ENCODE measurements around the gene SNRNP70.
"Not testable (repeated sequence)": the region's sequence is repeated elsewhere in the genome, so short reads cannot be mapped to it uniquely, and the experiment has no call there.

Gene SNRNP70

DNA sequence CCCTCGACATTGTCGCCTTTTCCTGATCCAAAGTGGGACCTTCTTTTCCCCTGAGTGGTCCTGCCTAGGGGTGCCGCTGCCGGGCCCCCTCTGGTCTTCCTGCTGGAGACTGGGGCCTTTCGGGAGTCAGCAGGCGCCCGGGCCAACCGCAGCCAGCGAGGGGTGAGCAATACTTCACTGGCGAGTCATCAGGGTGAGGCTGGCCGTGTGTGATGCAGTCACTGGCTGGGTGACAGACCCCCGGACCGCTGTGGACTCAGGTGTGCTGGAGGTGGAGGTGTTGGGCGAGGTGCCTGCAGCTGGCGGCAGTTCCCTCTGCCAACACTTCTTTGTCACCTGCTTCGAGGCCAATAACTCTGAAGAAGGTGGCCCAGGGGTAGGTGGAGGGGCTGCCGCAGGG, 43.1 kb upstream of the SNRNP70 start:
- H3K4me3 ChIP-seq (ENCODE audit: low read length) = no peak overlapping the region
- H3K79me2 ChIP-seq (ENCODE audit: low read length) = no peaks in the 10 kb centered on the region
- no peak for TF ChIP-seq EZH2phosphoT487 (IDR thresholded peaks at IDR 0.05; ENCODE audit: low read depth)
- TF ChIP-seq, protein P1, sequence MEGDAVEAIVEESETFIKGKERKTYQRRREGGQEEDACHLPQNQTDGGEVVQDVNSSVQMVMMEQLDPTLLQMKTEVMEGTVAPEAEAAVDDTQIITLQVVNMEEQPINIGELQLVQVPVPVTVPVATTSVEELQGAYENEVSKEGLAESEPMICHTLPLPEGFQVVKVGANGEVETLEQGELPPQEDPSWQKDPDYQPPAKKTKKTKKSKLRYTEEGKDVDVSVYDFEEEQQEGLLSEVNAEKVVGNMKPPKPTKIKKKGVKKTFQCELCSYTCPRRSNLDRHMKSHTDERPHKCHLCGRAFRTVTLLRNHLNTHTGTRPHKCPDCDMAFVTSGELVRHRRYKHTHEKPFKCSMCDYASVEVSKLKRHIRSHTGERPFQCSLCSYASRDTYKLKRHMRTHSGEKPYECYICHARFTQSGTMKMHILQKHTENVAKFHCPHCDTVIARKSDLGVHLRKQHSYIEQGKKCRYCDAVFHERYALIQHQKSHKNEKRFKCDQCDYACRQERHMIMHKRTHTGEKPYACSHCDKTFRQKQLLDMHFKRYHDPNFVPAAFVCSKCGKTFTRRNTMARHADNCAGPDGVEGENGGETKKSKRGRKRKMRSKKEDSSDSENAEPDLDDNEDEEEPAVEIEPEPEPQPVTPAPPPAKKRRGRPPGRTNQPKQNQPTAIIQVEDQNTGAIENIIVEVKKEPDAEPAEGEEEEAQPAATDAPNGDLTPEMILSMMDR (IDR thresholded peaks at IDR 0.05; ENCODE audit: low read depth, low read length) = no peak
- H2AFZ ChIP-seq (ENCODE audit: low read depth, low read length) = no peak overlapping the region
- no peak overlapping the region for H3K9ac ChIP-seq (ENCODE audit: low read length)
- H3K27me3 ChIP-seq (ENCODE audit: low read depth, low read length) = no peaks in the 10 kb centered on the region
- no peaks in the 10 kb centered on the region for H4K20me1 ChIP-seq (ENCODE audit: insufficient read depth, low read length)
- no peaks in the 10 kb centered on the region for H3K36me3 ChIP-seq (replicated peaks; ENCODE audit: low read depth, low read length)
- H3K9me3 ChIP-seq (ENCODE audit: insufficient read depth, low read length) = no peaks in the 10 kb centered on the region
- H3K4me2 ChIP-seq (ENCODE audit: low read length) = no peak overlapping the region
- no peaks in the 10 kb centered on the region for H3K4me1 ChIP-seq (ENCODE audit: low read length)
- H3K27ac ChIP-seq (ENCODE audit: low read length) = no peak overlapping the region

DNA sequence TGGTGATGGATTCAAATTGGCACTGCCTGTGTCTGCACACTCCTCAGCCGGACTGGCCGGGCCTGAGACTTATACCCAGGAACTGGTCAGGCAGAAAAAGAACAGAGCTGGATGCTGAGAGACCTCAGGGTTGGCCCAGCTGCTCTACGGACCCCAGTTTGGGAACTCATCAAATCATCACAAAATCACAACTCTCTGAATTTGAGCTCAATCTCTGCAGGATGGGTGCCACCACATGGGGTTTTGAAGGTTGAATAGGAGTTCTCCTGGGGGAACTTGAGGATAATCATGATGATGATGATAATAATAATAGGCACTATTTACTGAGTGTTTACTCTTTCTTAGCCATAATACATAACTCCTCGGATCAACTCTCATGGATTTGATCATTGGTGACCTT, 42.6 kb upstream of the SNRNP70 start:
- not testable (repeated sequence) for H3K4me3 ChIP-seq (ENCODE audit: low read length); H3K27ac ChIP-seq (ENCODE audit: low read length); H4K20me1 ChIP-seq (ENCODE audit: insufficient read depth, low read length); H3K36me3 ChIP-seq (replicated peaks; ENCODE audit: low read depth, low read length); H3K9me3 ChIP-seq (ENCODE audit: insufficient read depth, low read length); H3K27me3 ChIP-seq (ENCODE audit: low read depth, low read length); H3K4me1 ChIP-seq (ENCODE audit: low read length); H2AFZ ChIP-seq (ENCODE audit: low read depth, low read length); H3K79me2 ChIP-seq (ENCODE audit: low read length); H3K4me2 ChIP-seq (ENCODE audit: low read length); H3K9ac ChIP-seq (ENCODE audit: low read length)

DNA sequence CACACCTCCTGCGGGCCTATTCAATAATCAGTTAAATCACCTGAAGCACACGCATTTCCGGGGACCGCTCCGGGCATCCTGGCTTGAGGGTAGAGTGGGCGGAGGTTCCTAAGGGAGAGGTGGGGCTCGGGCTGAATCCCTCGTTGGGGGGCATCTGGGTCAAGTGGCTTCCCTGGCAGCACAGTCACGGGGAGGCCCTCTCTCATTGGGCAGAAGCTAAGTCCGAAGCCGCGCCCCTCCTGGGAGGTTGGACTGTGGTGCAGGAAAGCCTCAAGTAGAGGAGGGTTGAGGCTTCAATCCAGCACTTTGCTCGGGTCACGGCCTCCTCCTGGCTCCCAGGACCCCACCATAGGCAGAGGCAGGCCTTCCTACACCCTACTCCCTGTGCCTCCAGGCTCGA, 41.7 kb upstream of the SNRNP70 start, which contains the start of gene CGB5:
CGB5 (plus strand) TSS at position 301 of the 400 bp plus-strand sequence. CDS start 362 bp downstream, outside the sequence.
- H3K4me2 ChIP-seq (ENCODE audit: low read length); H3K27ac ChIP-seq (ENCODE audit: low read length); H3K9ac ChIP-seq (ENCODE audit: low read length); H3K4me3 ChIP-seq (ENCODE audit: low read length); H3K36me3 ChIP-seq (replicated peaks; ENCODE audit: low read depth, low read length); H3K9me3 ChIP-seq (ENCODE audit: insufficient read depth, low read length); H4K20me1 ChIP-seq (ENCODE audit: insufficient read depth, low read length); H3K79me2 ChIP-seq (ENCODE audit: low read length); H3K27me3 ChIP-seq (ENCODE audit: low read depth, low read length); H2AFZ ChIP-seq (ENCODE audit: low read depth, low read length); H3K4me1 ChIP-seq (ENCODE audit: low read length): not testable (repeated sequence)

DNA sequence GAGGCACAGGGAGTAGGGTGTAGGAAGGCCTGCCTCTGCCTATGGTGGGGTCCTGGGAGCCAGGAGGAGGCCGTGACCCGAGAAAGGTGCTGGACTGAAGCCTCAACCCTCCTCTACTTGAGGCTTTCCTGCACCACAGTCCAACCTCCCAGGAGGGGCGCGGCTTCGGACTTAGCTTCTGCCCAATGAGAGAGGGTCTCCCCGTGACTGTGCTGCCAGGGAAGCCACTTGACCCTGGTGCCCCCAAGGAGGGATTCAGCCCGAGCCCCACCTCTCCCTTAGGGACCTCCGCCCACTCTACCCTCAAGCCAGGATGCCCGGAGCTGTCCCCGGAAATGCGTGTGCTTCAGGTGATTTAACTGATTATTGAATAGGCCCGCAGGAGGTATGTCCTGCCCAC, 36.2 kb upstream of the SNRNP70 start, which contains the start of gene CGB8:
CGB8 (minus strand) TSS at position 101 of the 400 bp plus-strand sequence. CDS start 372 bp downstream, outside the sequence.
- not testable (repeated sequence) for H3K4me3 ChIP-seq (ENCODE audit: low read length); H3K27me3 ChIP-seq (ENCODE audit: low read depth, low read length); H4K20me1 ChIP-seq (ENCODE audit: insufficient read depth, low read length); H3K36me3 ChIP-seq (replicated peaks; ENCODE audit: low read depth, low read length); H3K4me1 ChIP-seq (ENCODE audit: low read length); H3K27ac ChIP-seq (ENCODE audit: low read length); H2AFZ ChIP-seq (ENCODE audit: low read depth, low read length); H3K79me2 ChIP-seq (ENCODE audit: low read length); H3K9ac ChIP-seq (ENCODE audit: low read length); H3K9me3 ChIP-seq (ENCODE audit: insufficient read depth, low read length); H3K4me2 ChIP-seq (ENCODE audit: low read length)

DNA sequence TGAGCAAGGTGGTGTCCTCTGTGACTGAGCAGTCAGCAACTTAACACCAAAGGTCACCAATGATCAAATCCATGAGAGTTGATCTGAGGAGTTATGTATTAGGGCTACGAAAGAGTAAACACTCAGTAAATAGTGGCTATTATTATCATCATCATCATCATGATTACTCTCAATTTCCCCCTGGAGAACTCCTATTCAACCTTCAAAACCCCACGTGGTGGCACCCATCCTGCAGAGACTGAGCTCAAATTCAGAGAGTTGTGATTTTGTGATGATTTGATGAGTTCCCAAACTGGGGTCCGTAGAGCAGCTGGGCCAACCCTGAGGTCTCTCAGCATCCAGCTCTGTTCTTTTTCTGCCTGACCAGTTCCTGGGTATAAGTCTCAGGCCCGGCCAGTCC, 35.4 kb upstream of the SNRNP70 start:
- H4K20me1 ChIP-seq (ENCODE audit: insufficient read depth, low read length); H3K9me3 ChIP-seq (ENCODE audit: insufficient read depth, low read length); H2AFZ ChIP-seq (ENCODE audit: low read depth, low read length); H3K4me2 ChIP-seq (ENCODE audit: low read length); H3K27me3 ChIP-seq (ENCODE audit: low read depth, low read length); H3K36me3 ChIP-seq (replicated peaks; ENCODE audit: low read depth, low read length); H3K79me2 ChIP-seq (ENCODE audit: low read length); H3K4me1 ChIP-seq (ENCODE audit: low read length); H3K27ac ChIP-seq (ENCODE audit: low read length); H3K4me3 ChIP-seq (ENCODE audit: low read length); H3K9ac ChIP-seq (ENCODE audit: low read length): not testable (repeated sequence)

DNA sequence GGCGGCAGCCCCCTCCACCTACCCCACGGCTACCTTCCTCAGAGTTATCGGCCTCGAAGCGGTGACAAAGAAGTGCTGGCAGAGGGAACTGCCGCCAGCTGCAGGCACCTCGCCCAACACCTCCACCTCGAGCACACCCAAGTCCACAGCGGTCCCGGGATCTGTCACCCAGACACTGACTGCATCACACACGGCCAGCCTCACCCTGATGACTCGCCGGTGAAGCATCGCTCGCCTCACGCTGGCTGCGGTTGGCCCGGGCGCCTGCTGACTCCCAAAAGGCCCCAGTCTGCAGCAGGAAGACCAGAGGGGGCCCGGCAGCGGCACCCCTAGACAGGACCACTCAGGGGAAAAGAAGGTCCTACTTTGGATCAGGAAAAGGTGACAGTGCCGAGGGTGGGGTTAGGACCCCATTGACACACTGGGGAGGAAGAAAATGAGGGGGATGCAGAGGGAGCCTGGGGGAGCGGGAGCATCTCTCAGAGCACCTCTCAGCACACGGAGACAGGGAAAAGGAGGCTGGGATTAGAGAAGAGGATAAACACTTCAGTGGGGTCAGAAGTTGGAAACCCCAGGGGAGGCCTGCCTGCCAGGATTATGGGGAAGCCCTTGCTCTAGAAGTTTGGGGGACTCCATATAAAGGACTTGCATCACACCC, 34.7 kb upstream of the SNRNP70 start:
- H3K4me3 ChIP-seq (ENCODE audit: low read length); H3K9ac ChIP-seq (ENCODE audit: low read length); H3K4me1 ChIP-seq (ENCODE audit: low read length); H3K27me3 ChIP-seq (ENCODE audit: low read depth, low read length); H3K36me3 ChIP-seq (replicated peaks; ENCODE audit: low read depth, low read length); H2AFZ ChIP-seq (ENCODE audit: low read depth, low read length); H3K79me2 ChIP-seq (ENCODE audit: low read length); H3K9me3 ChIP-seq (ENCODE audit: insufficient read depth, low read length); H3K27ac ChIP-seq (ENCODE audit: low read length); H4K20me1 ChIP-seq (ENCODE audit: insufficient read depth, low read length); H3K4me2 ChIP-seq (ENCODE audit: low read length): not testable (repeated sequence)
